Lung (tissue), 12 donors: ENCODE results near the gene SAXO1. TPM values are rescaled to one million over a fixed set of nuclear protein-coding genes. Genes with fewer than 3 reads are reported as not detected.

Experiments used
- ATAC-seq: fragments of 200-7000 bp; cut with Tn5 transposase; one replicate; pipeline ENCODE4 v1.9.1; 2020; ENCODE audit warnings: moderate number of reproducible peaks; ENCODE audit not compliant: insufficient read depth, low FRiP score
- DNase-seq, 3 donors: peaks; one replicate each; pipeline ENCODE4 v3.0.0-alpha.2; 2013 to 2017
- H3K27ac ChIP-seq, 2 donors: one replicate each; pipeline ENCODE4 v1.5.1; 2013; ENCODE audit warnings: mild to moderate bottlenecking in 2 of 2, moderate library complexity in 2 of 2, control low read depth in 1 of 2, inconsistent platforms in 1 of 2, low read depth in 1 of 2, low read length in 1 of 2
- H3K27me3 ChIP-seq, 3 donors: one replicate each; pipeline ENCODE4 v1.5.1; 2013; ENCODE audit warnings: low read length in 2 of 3; ENCODE audit not compliant: control insufficient read depth in 3 of 3, insufficient read depth in 3 of 3
- H3K36me3 ChIP-seq, 4 donors: one replicate each; pipeline ENCODE4 v1.5.1; 2013; ENCODE audit warnings: low read length in 4 of 4, mild to moderate bottlenecking in 1 of 4, moderate library complexity in 1 of 4; ENCODE audit not compliant: control insufficient read depth in 4 of 4, insufficient read depth in 4 of 4
- H3K4me1 ChIP-seq, 5 donors: one replicate each; pipeline ENCODE4 v1.5.1; 2013; ENCODE audit warnings: low read length in 5 of 5, mild to moderate bottlenecking in 2 of 5, moderate library complexity in 1 of 5; ENCODE audit not compliant: control insufficient read depth in 5 of 5, insufficient read depth in 5 of 5
- H3K4me3 ChIP-seq: one replicate; pipeline ENCODE4 v1.5.1; 2013; ENCODE audit warnings: mild to moderate bottlenecking, control low read depth, moderate library complexity
- H3K9ac ChIP-seq, 2 donors: one replicate each; pipeline ENCODE4 v1.5.1; 2013; ENCODE audit warnings: low read length in 2 of 2, control low read depth in 1 of 2; ENCODE audit not compliant: insufficient read depth in 1 of 2
- H3K9me3 ChIP-seq, 4 donors: one replicate each; pipeline ENCODE4 v1.5.1; 2013; ENCODE audit warnings: low read length in 3 of 4, mild to moderate bottlenecking in 1 of 4, moderate library complexity in 1 of 4; ENCODE audit not compliant: control insufficient read depth in 4 of 4, insufficient read depth in 3 of 4
- WGBS, 2 donors: extraction: QIAGEN DNeasy Blood & Tissue Kit; methylation state at CpG; one replicate each; pipeline ENCODE4 v1.1.7; 2013; 5-methylcytosine and 5-hydroxymethylcytosine counted together
- polyA plus RNA-seq, 2 donors: library from polyadenylated mRNA; stranded (reverse); fragments of 200-250 nt; gene quantifications; one replicate each; pipeline ENCODE4 v1.2.1, GENCODE V29; 2013
- total RNA-seq, 2 donors: library from RNA; depleted of rRNA in 1 of 2; stranded (reverse); fragments of >200 nt in 1 of 2; gene quantifications; one replicate each; pipeline ENCODE4 v1.2.1, GENCODE V29; 2014 to 2021
- TF ChIP-seq, protein P1 (sequence below): IDR thresholded peaks from 2 replicates; pipeline ENCODE4 v1.5.1; 2012; ENCODE audit warnings: mild to moderate bottlenecking; ENCODE audit errors: control extremely low read depth, extremely low read depth
- donor health status: control.
- donor health status: control.
- donor health status: Bipolar disorder and iron deficiency.
- donor health status: healthy.
- donor health status: DM: yes; HTN: yes; CAD: no.

SAXO1 gene
- total and polyA plus RNA-seq, 4 donors: 0.02 to 0.54 (median 0.21) TPM

DNA sequence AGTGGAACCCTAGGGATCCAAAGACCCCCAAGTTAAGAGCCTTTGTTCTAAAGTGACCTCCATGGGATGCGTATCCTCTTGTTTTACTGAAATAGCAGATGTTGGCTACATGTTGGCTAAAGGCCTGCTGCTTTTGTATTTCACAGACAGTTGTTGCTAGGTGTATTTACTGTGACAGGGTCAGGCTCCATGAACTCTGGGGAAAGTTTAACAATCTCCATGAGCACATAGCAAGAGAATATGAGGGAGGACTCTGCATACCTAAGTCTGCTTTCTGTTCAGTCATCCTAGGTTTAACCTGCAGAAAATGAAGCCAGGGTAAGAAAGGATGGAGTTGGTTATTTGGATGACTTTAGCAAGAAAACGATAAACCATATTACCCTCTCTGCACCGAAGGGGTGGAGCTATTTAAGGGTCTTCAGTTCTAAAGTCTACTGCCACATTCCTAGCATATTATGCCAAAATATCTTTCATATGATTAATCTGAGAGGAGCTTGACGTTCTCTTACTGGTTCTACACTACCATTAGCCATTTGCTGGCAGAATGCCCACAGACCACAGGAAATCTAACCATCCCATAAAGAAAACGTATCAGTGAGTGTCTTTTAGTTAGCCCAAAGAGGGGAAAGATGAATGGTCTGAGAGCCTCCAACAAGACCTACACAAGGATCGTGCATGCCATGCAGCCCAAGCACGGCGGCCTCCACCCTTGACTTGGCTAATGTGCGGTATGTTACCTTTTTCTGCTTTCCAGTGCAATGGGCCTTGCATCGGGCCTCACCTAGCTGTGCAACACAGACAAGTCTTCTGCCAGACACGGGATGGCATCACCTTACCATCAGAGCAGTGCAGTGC is 127.8 kb downstream of the SAXO1 start:
- Histone ChIP-seq H3K9ac (no peak overlapping the region), H3K27ac (no peak overlapping the region), H3K4me3 (no peak overlapping the region), H3K27me3 (no peaks in the 10 kb centered on the region), H3K9me3 (peaks cover 0 to 2% (median under 1%) of the 10 kb centered on the region in 4 donors), H3K4me1 (peaks cover 0 to 15% (median 0%) of the 10 kb centered on the region in 5 donors), H3K36me3 (no peaks in the 10 kb centered on the region)
- DNase-seq: no peak
- TF ChIP-seq, protein P1, sequence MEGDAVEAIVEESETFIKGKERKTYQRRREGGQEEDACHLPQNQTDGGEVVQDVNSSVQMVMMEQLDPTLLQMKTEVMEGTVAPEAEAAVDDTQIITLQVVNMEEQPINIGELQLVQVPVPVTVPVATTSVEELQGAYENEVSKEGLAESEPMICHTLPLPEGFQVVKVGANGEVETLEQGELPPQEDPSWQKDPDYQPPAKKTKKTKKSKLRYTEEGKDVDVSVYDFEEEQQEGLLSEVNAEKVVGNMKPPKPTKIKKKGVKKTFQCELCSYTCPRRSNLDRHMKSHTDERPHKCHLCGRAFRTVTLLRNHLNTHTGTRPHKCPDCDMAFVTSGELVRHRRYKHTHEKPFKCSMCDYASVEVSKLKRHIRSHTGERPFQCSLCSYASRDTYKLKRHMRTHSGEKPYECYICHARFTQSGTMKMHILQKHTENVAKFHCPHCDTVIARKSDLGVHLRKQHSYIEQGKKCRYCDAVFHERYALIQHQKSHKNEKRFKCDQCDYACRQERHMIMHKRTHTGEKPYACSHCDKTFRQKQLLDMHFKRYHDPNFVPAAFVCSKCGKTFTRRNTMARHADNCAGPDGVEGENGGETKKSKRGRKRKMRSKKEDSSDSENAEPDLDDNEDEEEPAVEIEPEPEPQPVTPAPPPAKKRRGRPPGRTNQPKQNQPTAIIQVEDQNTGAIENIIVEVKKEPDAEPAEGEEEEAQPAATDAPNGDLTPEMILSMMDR: no peak
- 91 to 93% methylated on average over 11 of the region's 11 CpGs for whole genome bisulfite sequencing, 2 donors
- no peak for ATAC-seq

DNA sequence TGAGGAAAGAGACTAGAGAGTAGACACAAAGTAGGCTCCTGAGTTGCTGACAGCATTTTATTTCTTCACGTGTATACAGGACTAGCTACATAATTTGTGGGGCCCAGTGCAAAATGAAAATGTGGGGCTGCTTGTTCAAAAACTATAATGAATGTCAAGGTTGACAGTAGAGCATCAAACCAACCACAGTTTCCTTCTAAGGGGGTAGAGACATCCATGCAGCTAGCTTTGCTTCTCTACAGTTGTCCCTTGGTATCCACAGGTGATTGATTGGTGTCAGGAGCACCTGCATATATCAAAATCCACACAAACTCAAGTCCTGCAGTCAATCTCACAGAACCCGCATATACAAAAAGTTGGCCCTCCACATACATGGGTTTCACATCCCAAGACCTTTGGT is 129.6 kb downstream of the SAXO1 start:
- Histone ChIP-seq H3K4me1 (no peaks in the 10 kb centered on the region), H3K9ac (no peak overlapping the region), H3K27me3 (no peaks in the 10 kb centered on the region), H3K9me3 (peaks cover 0 to 2% (median under 1%) of the 10 kb centered on the region in 4 donors), H3K27ac (no peak overlapping the region), H3K36me3 (no peaks in the 10 kb centered on the region), H3K4me3 (no peak overlapping the region)
- ATAC-seq (no peak), DNase-seq (no peak)
- WGBS, 2 donors: 88 to 96% methylated on average over 2 of the region's 2 CpGs
- TF ChIP-seq, protein P1: no peak

DNA sequence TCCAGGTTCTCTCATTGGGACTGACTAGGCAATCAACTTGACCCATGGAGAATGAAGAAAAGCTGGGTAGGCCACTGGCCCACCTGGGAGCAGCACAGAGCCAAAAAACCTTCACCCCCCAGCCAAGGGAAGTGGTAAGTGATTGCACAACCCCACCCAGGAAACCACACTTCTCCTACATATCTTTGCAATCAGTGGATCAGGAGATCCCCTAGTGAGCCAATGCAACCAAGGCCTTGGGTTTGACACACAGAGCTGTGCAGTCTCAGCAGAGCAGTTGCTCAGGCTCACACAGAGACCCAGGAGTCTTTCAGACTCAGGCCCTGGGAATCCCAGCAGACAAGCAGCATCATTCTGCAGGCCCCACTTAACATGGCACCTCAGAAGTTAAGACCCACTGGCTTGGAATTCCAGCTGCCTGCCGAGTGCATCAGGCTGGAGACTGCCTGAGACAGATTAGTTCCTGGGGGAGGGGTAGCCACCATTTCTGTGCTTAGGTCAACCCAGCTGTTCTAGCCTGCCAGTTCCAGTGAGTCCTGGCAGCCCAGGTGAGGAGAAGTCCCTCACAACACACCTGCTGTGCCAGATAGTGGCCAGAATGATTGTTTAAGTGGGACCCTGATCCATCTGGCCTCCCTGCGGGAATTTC is 136.4 kb downstream of the SAXO1 start:
- no peak overlapping the region for H3K4me3 ChIP-seq
- TF ChIP-seq, protein P1: no peak
- ATAC-seq (no peak), DNase-seq (no peak)
- H3K4me1 ChIP-seq: no peaks in the 10 kb centered on the region
- peaks cover 0 to 10% (median 8%) of the 10 kb centered on the region in 4 donors for H3K9me3 ChIP-seq
- peaks cover 0 to 2% (median 0%) of the 10 kb centered on the region in 4 donors for H3K36me3 ChIP-seq
- H3K27ac ChIP-seq: no peak overlapping the region
- 91 to 93% methylated on average over 2 of the region's 2 CpGs for WGBS, 2 donors
- no peaks in the 10 kb centered on the region for H3K27me3 ChIP-seq
- H3K9ac ChIP-seq: no peak overlapping the region
